ENCODE data around the gene PPIP5K2. TPM values are rescaled to one million over a fixed set of nuclear protein-coding genes. Genes with fewer than 3 reads are reported as not detected.
A peak's percentile ranks its signal among the peaks of the same experiment; 100 is the strongest.

PPIP5K2 gene
- polyA plus RNA-seq, 1 donor from 2014 or later: 25.9 TPM

- H3K36me3 Mint-ChIP-seq: no peaks in the 10 kb centered on the region
- no peak overlapping the region for H3K27ac Mint-ChIP-seq
- H3K4me1 Mint-ChIP-seq: no peaks in the 10 kb centered on the region
- H3K9me3 Mint-ChIP-seq: peaks cover 0 to under 1% (median 0%) of the 10 kb centered on the region in 3 donors
- peaks cover 5% of the 10 kb centered on the region for H3K27me3 Mint-ChIP-seq
- H3K4me3 Mint-ChIP-seq: no peak overlapping the region
Observed at GRCh38 chr5:103232393-103232999, 112.4 kb downstream of the PPIP5K2 start.

- H3K27me3 Mint-ChIP-seq: peaks cover 2% of the 10 kb centered on the region
- no peak overlapping the region for H3K27ac Mint-ChIP-seq
- H3K9me3 Mint-ChIP-seq: peaks cover 0 to 10% (median 4%) of the 10 kb centered on the region in 3 donors
- H3K36me3 Mint-ChIP-seq: peaks cover 2% of the 10 kb centered on the region
- H3K4me3 Mint-ChIP-seq: no peak overlapping the region
- H3K4me1 Mint-ChIP-seq: no peaks in the 10 kb centered on the region
Observed at GRCh38 chr5:103234239-103234975, 114.3 kb downstream of the PPIP5K2 start.

GRCh38 chr5:103235891-103236290, 115.8 kb downstream of the PPIP5K2 start:
- Mint-ChIP-seq H3K36me3 (peaks cover 2% of the 10 kb centered on the region), H3K27me3 (peaks cover 2% of the 10 kb centered on the region), H3K27ac (no peak overlapping the region), H3K4me1 (no peaks in the 10 kb centered on the region), H3K4me3 (no peak overlapping the region), H3K9me3 (peaks cover 0 to 19% (median 10%) of the 10 kb centered on the region in 3 donors)

- Mint-ChIP-seq H3K36me3 (peaks cover 2% of the 10 kb centered on the region), H3K27me3 (peaks cover 4% of the 10 kb centered on the region), H3K27ac (no peak overlapping the region), H3K4me1 (no peaks in the 10 kb centered on the region), H3K4me3 (peak overlapping the region in 1 of 4 donors; percentile 27), H3K9me3 (peaks cover 3 to 19% (median 10%) of the 10 kb centered on the region in 3 donors)
Observed at GRCh38 chr5:103237778-103238177, 117.7 kb downstream of the PPIP5K2 start.

DNA sequence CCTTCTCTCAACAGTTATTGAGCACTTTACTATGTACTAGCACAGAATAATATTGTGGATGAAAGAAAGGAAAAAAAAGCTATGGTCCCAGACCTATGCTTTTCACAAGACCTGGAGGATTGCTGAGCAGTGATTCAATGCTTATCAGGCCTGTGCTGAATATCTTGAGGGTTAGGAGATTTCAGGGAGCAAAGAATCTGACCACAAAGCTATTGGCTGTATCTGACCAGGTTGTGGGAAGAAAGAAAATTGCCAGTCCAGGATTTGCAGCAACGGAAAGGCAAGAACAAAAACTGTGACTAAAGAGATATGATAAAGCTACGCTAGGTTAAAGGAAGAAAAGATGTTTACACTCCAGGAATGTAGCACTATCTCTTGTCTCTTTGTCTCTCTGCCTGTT, 123.6 kb downstream of the PPIP5K2 start:
- H3K36me3 Mint-ChIP-seq: peaks cover 2% of the 10 kb centered on the region
- H3K9me3 Mint-ChIP-seq: peaks cover 3 to 16% (median 7%) of the 10 kb centered on the region in 3 donors
- H3K27me3 Mint-ChIP-seq: peaks cover 9% of the 10 kb centered on the region
- peaks cover 0 to 4% (median 4%) of the 10 kb centered on the region in 3 donors for H3K4me1 Mint-ChIP-seq
- no peak overlapping the region for H3K4me3 Mint-ChIP-seq
- H3K27ac Mint-ChIP-seq: peak overlapping the region in 1 of 3 donors; percentile 5

- no peak overlapping the region for H3K4me3 Mint-ChIP-seq
- H3K4me1 Mint-ChIP-seq: peaks cover 0 to 4% (median 4%) of the 10 kb centered on the region in 3 donors
- peaks cover 9% of the 10 kb centered on the region for H3K27me3 Mint-ChIP-seq
- no peak overlapping the region for H3K27ac Mint-ChIP-seq
- H3K9me3 Mint-ChIP-seq: peaks cover 6 to 9% (median 7%) of the 10 kb centered on the region in 3 donors
- H3K36me3 Mint-ChIP-seq: no peaks in the 10 kb centered on the region
Observed at GRCh38 chr5:103244398-103244797, 124.3 kb downstream of the PPIP5K2 start.

DNA sequence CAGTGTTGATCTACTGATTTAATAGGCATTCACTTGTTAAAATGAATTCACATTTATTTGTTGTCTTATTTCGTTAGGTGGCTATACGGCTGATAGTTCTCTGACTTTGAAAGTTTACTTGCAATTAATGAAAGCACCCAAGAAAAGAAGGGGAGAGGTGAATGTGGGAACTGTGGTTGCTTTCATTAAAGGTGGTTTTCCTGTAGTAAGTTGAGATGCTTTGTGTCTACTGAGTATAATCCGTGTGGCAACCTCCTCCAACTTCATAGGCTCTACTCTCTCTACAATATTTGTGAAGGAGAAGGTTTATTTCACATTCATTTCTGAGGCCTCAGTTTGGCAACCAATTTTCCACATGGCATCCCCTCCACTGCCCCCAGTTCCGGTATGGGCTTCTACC, 125.7 kb downstream of the PPIP5K2 start:
- Mint-ChIP-seq H3K36me3 (no peaks in the 10 kb centered on the region), H3K4me3 (no peak overlapping the region), H3K4me1 (peaks cover 0 to 4% (median 4%) of the 10 kb centered on the region in 3 donors), H3K27me3 (peaks cover 9% of the 10 kb centered on the region), H3K9me3 (peaks cover 0 to 8% (median 2%) of the 10 kb centered on the region in 3 donors), H3K27ac (no peak overlapping the region)

DNA sequence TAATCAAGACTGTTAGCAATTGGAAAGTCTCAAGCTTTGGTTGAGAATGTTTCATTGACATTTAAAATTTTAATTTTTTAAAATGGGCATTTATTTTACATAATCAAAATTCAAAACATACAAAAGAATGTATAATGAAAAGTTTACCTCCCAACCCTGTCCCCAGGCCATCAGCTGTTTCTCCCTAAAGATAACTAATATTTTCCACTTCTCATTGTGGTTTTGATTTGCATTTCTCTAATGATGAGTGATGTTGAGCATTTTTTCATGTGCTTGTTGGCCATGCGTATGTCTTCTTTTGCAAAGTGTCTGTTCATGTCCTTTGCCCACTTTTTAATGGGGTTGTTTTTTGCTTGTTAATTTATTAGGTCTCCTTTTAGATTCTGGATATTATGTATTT, 127.0 kb downstream of the PPIP5K2 start:
- no peak overlapping the region for H3K27ac Mint-ChIP-seq
- peak overlapping the region in 1 of 4 donors; percentile 42 for H3K4me3 Mint-ChIP-seq
- peaks cover 7% of the 10 kb centered on the region for H3K27me3 Mint-ChIP-seq
- no peaks in the 10 kb centered on the region for H3K36me3 Mint-ChIP-seq
- peaks cover 0 to 6% (median 2%) of the 10 kb centered on the region in 3 donors for H3K9me3 Mint-ChIP-seq
- H3K4me1 Mint-ChIP-seq: peaks cover 0 to 4% (median 4%) of the 10 kb centered on the region in 3 donors

GRCh38 chr5:103249068-103249467, 129.0 kb downstream of the PPIP5K2 start:
- Mint-ChIP-seq H3K27me3 (peaks cover 7% of the 10 kb centered on the region), H3K4me1 (peaks cover 0 to 4% (median 4%) of the 10 kb centered on the region in 3 donors), H3K9me3 (peaks cover 0 to 5% (median 2%) of the 10 kb centered on the region in 3 donors), H3K27ac (no peak overlapping the region), H3K36me3 (no peaks in the 10 kb centered on the region), H3K4me3 (no peak overlapping the region)

DNA sequence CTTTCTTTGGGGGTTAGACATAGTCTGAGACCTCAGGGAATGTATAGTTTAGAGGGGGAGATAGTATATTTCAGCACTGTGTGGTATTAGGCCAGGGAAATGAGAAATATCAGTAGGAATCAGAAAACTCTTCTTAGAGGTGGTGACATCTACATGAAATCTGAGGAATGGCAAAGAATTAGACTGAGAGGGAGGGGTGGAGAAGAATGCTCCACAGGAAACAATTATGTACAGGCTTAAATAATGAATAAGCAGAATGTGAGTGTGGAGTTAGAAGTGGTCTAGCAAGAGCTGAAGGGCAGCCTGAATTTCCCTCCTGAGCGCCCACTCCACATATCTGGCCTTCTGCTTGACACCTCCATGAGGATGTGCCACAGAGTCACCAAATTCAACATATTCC, 134.8 kb downstream of the PPIP5K2 start:
- H3K27me3 Mint-ChIP-seq: peaks cover 2% of the 10 kb centered on the region
- peaks cover 0 to 5% (median 2%) of the 10 kb centered on the region in 3 donors for H3K4me1 Mint-ChIP-seq
- H3K4me3 Mint-ChIP-seq: no peak overlapping the region
- H3K27ac Mint-ChIP-seq: no peak overlapping the region
- H3K9me3 Mint-ChIP-seq: no peaks in the 10 kb centered on the region
- no peaks in the 10 kb centered on the region for H3K36me3 Mint-ChIP-seq

DNA sequence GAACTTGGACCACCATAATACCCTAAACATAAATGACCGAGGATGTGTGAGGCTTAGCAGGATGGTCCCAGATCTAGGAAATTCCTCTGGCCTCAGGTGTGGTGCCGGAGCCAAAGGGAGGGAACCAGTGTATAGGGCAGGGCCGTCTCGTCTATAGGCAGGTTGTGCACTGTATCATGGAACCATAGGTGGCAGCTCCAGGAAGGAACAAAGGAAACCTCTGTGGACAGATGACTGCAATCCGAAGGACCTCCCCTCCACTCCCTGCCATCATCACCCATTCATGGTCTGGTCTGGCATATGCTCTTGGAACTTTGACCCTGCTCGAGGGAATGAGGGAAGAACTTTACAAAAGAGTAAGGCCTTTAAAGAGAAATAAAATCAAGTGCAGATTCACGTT, 135.6 kb downstream of the PPIP5K2 start:
- no peak overlapping the region for H3K27ac Mint-ChIP-seq
- peaks cover 1 to 10% (median 5%) of the 10 kb centered on the region in 3 donors for H3K4me1 Mint-ChIP-seq
- H3K9me3 Mint-ChIP-seq: no peaks in the 10 kb centered on the region
- no peak overlapping the region for H3K4me3 Mint-ChIP-seq
- no peaks in the 10 kb centered on the region for H3K36me3 Mint-ChIP-seq
- peaks cover 4% of the 10 kb centered on the region for H3K27me3 Mint-ChIP-seq

- H3K9me3 Mint-ChIP-seq: no peaks in the 10 kb centered on the region
- no peaks in the 10 kb centered on the region for H3K36me3 Mint-ChIP-seq
- H3K4me3 Mint-ChIP-seq: peak overlapping the region in 1 of 4 donors; percentile 94
- H3K27ac Mint-ChIP-seq: peak overlapping the region in 1 of 3 donors; percentile 27
- H3K27me3 Mint-ChIP-seq: peaks cover 4% of the 10 kb centered on the region
- peaks cover 6 to 15% (median 10%) of the 10 kb centered on the region in 3 donors for H3K4me1 Mint-ChIP-seq
Observed at GRCh38 chr5:103256178-103256577, 136.1 kb downstream of the PPIP5K2 start.

- Mint-ChIP-seq H3K9me3 (no peaks in the 10 kb centered on the region), H3K27me3 (peaks cover 4% of the 10 kb centered on the region), H3K36me3 (peaks cover 1% of the 10 kb centered on the region), H3K4me3 (peak within 1 kb of the TSS; percentile 91 to 95 (median 95)), H3K27ac (peak within 1 kb of the TSS in 2 of 3 donors; percentile 12 to 88), H3K4me1 (peaks cover 7 to 23% (median 17%) of the 10 kb centered on the region in 3 donors)
Observed at GRCh38 chr5:103258368-103258956, 138.4 kb downstream of the PPIP5K2 start, which contains the start of gene MACIR. Gene MACIR (plus strand): TSS chr5:103258763. CDS start chr5:103275920, 17,157 bp downstream.

DNA sequence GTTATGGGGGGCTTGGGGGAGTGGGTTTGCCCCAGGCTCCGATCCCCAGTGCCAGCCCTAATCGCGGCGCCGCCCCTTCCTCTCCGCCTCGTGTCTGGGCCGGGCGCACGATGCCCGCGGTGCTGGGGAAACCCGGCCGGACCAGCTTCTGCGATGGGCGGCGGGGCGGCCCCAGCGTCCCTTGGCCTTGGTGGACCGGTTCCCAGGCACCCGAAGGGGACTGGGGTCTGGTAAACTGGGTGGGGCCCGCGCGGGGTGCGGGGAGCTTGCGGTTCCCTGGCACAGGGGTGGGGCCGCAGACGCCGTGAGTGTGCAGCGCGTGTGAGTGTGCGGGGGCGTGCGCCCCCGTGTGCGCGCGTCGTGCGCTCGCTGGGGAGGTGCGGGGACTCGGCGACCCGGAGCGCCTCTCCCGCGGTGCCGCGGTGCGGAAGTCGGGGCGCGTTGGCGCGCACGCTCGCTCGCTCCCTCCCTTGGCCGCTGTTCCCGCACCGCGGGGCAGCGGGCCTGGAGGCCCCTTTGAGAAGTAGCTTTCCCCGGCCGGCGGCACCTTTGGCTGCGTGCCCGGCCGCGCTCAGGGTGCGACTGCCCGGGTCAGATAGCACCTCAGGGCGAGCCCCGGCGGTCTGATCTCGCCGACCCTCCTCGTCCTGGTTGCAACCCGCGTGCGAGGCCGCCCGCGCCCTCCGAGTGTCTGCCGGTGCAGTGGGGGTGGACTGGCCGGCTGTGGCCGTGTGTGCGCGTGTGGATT, 139.0 kb downstream of the PPIP5K2 start:
- peaks cover 4% of the 10 kb centered on the region for H3K27me3 Mint-ChIP-seq
- peak overlapping the region; percentile 91 to 95 (median 95) for H3K4me3 Mint-ChIP-seq
- H3K9me3 Mint-ChIP-seq: no peaks in the 10 kb centered on the region
- peak overlapping the region in 2 of 3 donors; percentile 12 to 29 for H3K27ac Mint-ChIP-seq
- peaks cover 7 to 23% (median 17%) of the 10 kb centered on the region in 3 donors for H3K4me1 Mint-ChIP-seq
- peaks cover 1% of the 10 kb centered on the region for H3K36me3 Mint-ChIP-seq
